ENCODE measurements around the gene KCNJ4.

GRCh38 chr22:38412435-38413084 lies 42.4 kb downstream of the KCNJ4 start:
- TF ChIP-seq EZH2phosphoT487 (IDR thresholded peaks at IDR 0.05) (no peak), CTCF (IDR thresholded peaks at IDR 0.05) (peak; percentile 74), EZH2 (IDR thresholded peaks at IDR 0.05) (no peak)

Measured in neural progenitor cell (in vitro differentiated cells).